Activated CD4-positive, alpha-beta T cell treated with anti-CD3 and anti-CD28 coated beads, Interleukin-2, amount 50 U/mL, for 16 hours (primary cell): Measurements from ENCODE around the gene GAB2.
A peak's percentile ranks its signal among the peaks of the same experiment; 100 is the strongest.

Experiments used
- DNase-seq: peaks from one replicate; pipeline ENCODE4 v3.0.0-alpha.2; 2020

Gene GAB2

DNA sequence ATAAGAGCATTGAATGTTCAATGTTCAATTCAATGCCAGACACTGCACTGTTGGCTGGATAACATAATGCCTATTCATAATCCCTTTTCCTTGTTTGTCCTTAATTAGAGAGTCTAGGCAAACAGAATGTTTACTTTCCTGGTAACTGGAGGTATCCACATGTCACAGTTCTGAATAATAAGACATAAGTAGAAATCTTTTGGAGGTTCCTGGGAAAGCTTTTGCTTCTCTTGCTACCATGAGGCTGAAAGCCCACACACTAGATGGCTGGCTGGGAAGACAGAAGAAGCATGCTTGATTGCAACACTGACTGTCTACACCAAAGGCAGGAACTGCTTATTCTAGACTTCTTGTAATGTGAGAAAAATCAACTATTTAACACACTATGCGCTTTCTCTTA lies 79.5 kb downstream of the GAB2 start:
- no peak for DNase-seq

DNA sequence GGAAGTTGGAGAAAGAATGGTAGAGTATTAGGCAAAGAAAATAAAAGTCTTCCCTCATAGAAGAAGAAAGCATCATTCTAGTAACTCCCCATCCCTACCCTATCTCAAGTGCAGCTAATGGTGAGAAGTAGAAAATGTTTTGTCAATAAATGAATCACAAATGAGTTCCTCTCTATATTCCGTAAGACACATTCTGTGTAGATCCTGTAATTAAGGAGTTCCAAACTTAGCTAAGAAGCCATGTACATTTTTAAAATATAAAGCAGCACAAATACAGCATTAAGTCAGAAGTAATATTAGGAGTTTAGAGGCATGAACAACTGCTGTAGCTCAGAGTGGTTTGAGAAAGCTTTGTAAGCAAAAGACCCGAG lies 80.1 kb downstream of the GAB2 start:
- DNase-seq: no peak

DNA sequence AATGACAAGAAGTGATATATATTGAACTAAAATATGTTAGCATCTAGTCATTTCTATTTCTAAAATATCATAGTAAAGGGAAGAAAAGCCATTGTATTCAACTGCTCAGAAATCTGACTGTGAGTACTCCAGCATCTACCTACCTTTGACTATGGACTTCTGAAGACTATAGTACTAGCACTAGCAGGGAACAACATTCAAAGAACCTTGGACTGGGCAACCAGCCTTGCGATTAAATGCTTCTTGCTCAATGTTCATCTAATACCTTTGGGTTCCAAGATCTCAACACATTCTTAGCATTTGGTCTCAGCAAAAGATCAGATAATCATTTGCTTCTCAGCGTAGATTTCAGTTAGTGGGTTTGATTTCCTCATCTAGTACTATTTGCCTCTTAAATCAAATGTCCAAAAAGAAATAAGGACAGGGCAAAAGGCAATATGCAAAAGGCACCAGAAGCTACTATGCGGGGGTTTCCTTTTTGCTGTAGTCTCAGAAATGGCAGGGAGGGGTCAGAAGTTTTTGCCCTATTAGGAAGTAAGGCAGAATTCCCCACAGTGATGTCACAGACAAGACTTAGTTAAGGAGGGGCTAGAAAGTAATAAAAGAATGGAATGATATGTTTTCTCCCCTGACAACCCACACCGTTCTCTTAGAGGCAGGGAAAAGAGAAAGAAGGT lies 80.6 kb downstream of the GAB2 start:
- DNase-seq: no peak

DNA sequence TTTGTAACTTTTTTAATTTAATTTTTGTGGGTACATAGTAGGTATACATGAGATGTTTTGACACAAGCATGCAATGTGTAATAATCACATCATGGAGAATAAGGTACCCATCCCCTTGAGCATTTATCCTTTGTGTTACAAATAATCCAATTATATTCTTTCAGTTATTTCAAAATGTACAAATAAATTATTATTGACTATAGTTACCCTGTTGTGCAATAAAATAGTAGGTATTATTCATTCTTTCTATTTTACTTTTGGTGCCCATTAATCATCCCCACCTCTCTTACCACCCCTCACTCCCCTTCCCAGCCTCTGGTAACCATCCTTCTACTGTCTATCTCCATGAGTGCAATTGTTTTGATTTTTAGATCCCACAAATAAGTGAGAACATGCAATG lies 83.5 kb downstream of the GAB2 start:
- no peak for DNase-seq

DNA sequence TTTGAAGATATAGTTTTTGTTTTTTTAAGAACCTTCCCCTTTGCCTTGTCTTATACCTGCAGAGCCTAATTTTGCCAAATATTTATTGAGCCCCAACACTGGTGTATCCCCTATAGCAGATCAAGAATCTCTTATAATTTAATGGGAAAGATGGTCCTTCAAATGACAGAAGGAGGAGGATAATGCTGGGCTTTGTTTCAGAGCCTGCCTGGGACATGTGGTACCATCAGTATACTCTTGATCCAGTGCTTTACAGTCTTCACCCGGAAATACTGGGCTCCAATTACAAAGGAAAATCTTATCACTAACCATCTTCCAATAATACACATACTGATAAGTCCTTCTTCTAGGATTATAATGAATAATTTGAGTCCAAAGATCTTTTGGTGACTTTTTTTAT lies 84.7 kb downstream of the GAB2 start:
- DNase-seq: no peak

DNA sequence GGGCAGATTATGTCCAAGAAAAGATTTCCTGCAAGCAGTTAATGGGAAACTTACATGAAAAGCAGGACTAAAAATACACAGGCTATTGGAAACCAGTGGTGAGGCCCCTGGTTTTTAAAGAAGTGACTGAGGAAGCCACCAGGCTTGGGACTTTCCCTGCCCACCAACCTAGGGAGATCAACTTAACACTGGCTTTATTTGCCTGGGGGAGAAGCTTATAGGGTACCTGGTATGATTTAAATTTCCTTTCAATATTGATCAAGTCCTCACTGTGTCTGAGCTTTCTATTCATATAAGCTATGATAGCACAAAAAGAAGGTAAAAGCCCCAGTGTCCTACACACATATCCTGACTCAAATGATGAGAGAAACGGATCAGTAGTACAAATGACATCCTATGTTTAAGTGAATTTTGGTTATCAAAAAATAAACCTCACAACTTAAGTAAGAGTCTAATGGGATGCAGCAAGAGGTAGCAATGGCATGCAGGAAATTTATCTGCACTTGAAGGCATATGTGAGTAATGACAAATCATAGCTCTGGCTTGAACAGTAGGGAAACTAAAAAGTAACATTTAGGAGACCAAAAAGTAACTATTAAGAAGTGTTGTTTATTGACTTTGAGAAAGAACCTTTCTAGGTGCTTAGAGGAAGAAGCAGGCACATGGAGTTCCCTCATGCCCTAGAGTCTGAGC lies 85.3 kb downstream of the GAB2 start:
- no peak for DNase-seq

DNA sequence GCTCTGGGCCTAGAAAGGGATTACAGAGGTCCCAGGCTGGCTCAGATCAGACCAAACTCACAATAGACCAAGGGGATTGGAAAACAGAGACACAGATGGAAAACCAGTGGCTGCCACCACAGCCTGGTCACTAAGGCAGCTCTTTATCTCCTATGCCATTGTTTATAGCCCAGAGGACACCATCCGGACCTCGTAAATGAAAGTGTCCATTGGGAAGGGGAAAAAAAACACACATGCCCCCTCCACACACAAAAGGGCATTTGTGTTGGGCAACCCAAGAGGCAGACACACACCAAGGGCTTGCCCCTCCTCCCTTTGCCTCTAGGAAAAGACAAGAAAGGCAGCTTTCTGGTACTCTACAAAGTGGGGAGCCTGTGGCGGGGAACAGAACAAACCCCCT lies 85.9 kb downstream of the GAB2 start:
- no peak for DNase-seq

DNA sequence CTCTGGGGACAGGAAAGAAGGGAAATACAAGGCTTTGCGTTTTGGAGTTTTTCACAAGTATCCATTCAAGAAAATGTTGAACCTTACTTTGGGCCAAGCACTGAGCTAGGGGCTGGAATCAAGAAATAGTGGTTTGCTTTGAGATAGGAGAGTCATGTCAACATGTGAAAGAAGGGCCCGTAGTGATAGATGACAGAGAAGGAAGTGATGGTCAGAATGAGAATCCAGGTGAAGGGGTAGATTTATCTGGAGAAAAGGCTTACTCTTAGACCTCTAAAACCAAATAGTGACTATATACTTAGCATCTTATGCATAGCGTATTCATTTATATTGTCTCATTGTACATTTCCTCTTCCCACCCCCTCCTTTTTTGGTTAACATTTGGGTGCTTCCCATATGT lies 87.3 kb downstream of the GAB2 start:
- no peak for DNase-seq

DNA sequence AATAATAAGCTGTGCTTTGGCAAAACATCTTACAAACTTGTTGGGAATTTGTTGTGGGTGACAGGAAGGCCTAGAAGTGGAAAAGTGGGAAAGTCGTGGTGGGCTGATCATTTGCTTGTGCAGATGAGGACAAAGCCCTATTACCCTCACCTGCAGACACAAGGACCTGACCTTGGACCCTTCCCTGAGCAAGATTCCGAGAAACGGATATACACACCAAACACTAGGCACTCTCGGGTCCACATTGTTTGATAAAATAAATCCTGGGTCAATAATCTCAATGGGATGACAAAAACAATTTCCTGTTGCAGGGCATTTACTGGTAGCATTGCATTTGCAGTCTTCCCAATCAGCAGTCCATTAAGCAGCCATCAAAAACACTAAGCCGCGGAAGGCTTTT lies 89.7 kb downstream of the GAB2 start:
- DNase-seq: no peak

DNA sequence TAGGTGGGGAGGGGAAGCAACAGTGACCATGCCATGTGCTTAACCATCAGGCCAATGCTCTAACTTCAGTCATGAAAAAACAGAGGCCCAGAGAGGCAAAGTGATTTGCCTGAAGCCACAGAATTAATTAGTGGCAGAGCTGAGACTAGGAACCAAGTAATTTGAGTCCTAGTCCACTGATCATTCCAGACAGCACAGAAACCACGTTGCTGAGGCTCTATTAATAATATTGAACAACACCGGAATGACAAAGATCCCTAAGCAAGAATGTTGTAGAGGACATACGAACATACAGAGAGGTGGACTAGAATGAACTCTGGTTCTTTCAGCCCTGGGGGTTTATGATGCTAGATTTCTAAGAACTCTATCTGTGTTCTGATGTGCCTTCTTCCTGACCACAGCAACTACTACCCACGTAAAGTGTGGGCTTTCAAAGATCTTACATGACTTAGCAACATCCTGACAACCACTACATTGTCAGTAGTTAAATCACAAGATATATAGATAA lies 92.3 kb downstream of the GAB2 start:
- peak; percentile 69 for DNase-seq

DNA sequence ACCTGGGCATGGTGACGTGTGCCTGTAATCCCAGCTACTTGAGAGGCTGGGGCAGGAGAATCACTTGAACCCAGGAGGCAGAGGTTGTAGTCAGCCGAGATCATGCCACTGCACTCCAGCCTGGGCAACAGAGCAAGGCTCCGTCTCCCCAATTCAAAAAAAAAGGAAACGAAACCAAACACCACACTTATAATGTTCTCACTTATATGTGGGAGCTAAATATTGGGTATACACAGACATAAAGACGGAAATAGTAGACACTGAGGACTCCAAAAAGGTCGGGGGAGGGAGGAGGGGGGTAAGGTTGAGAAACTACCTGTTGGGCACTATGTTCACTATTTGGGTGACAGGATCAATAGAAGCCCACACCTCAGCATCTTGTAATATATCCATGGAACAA lies 94.3 kb downstream of the GAB2 start:
- no peak for DNase-seq

DNA sequence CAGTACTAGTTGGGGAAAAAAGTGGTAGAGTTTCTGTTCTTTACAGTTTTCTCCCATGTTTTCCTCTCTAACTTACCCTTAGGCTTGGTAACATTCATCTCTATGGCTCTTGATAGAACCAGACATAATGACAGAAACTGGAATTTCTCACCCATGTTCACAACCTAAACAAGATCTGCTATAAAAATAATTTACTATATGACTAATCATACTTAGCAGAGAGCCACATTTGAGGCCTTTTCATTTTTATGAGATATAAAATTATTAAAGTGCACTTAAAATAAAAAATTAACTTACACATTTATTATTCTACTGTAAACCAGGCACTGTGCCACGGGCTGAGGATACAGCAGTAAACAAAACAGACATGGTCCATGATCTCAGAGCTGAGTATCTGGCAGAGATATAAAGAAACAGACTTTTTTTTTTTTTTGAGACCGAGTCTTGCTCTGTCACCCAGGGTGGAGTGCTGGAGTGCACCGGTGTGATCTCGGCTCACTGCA lies 98.1 kb downstream of the GAB2 start:
- no peak for DNase-seq

DNA sequence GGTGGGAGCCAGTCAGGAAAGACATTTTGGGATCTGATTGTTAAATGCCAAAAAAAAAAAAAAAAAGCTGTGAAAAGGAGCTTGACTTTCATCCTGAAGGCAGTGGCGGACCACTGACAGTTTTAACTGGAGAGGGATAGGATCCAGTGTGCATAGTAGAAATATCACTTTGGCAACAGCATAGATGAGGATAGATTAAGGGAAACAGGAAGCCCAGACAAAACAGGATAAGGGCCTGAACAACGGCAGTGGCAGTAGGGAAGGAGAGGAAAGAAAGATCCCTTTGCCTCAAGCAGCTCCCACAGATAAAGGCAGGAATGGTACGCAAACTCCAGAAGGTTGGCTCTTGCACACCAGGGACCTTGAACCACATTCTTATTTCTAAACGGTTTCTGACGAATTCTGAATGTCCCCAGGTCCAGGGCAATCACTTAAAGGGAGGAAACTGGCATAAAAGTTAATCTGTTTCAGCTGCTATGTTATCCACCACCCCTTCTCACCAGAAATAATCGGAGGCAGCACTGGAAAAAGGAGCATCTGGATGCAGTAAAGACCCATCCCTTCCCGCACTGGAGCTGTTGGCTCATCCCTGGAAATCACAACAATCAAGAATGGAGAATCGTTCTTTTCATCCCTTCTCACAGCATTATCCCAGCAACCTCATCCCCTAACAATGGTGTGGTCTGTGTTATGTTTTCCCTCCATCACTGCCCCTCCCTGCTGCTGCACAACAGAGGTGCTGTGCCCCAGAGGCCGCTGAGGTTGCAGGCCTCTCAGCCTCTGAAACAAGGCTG lies 99.1 kb downstream of the GAB2 start:
- DNase-seq: no peak

DNA sequence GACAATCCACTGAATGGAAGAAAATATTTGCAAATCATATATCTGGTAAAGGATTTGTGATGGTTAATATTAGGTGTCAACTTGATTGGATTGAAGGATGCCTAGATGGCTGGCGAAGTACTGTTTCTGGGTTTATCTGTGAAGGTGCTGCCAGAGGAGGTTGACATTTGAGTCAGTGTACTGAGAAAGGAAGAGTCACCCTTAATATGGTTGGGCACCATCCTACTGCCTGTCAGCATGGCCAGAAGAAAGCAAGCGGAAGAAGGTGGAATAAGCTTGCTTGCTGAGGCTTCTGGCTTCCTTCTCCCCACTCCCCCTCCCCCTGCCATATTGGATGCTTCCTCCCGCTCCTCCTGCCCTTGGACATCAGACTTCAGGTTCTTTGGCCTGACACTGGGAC lies 101.9 kb downstream of the GAB2 start:
- no peak for DNase-seq

DNA sequence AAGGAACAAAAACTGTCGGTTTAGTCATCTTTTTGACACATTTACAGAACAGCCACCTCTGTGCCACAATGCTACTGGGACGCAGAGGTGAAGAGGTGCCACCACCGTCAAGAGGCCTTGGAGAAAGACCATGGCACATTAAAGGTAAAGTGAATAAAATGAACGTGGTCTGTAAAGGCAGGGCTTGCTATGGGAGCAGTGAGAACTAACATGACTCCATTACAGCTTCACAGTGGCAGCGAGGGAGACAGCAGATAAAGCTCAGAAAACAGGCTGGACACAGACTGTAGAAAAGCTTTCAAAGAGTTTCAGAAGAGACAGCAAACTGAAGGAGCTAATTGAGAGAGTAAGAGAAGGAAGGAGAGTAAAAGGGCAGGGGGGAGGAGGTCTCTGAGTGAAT lies 102.9 kb downstream of the GAB2 start:
- no peak for DNase-seq

DNA sequence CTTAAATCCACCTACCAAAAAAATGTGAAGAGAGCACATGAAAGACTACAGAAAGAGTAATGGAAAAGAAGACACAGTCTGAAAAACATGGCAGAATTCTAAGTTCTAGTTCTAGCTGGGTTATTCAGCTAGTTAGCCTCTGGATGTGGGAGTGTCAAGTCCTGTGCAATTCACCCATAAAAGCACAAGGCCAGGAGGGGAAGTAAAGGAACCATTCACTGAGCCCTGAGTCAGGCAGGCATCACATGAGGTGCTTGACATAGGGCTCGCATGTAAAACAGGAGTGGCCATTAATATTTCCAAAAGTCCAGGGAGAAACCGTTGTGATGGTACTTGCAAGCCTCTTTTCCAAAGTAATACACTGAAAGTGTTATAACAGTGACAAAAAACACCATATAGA lies 103.7 kb downstream of the GAB2 start:
- DNase-seq: no peak

DNA sequence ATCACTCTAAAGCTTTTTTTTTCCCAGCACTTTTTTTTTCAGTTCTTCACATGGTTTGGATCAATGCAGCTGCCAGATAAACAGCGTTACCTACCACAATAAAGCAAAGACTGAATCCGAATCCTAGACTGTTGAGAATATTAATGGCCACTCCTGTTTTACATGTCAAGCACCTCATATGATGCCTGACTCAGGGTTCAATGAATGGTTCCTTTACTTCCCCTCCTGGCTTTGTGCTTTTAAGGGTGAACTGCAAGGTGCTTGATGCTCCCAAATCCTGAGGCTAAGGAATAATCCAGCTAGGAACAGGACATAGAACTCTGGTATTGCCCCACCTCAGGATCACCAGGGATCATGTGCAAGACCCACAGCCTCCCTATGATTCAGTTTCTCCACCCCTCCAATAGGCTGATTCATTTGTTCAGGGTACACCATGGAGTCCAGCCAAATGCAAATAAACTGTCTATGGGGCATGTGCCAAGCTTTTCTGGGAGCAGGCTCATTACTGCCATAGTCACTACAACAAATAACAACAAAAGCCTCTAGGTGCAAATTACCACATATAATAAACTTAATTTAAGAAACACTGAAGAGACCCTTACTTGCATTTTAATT lies 104.3 kb downstream of the GAB2 start:
- no peak for DNase-seq

DNA sequence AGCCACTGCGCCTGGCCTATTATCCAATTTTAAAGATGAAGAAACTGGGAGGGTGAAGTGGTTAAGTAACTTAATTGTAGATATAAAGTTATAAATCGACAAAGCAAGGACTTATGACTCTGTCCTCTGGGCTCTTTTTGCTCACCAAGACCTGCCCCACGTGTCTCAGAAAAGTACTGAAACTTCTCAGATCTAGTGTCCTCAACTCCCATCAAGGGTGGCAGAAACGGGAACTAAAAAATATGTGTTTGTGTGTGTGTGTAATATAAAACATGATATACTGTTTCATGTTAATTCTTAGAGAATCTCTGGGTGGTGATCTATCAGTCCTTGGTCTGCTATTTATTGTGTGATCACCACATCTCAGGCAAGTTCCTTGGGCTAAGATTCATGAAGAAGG lies 104.9 kb downstream of the GAB2 start:
- no peak for DNase-seq

DNA sequence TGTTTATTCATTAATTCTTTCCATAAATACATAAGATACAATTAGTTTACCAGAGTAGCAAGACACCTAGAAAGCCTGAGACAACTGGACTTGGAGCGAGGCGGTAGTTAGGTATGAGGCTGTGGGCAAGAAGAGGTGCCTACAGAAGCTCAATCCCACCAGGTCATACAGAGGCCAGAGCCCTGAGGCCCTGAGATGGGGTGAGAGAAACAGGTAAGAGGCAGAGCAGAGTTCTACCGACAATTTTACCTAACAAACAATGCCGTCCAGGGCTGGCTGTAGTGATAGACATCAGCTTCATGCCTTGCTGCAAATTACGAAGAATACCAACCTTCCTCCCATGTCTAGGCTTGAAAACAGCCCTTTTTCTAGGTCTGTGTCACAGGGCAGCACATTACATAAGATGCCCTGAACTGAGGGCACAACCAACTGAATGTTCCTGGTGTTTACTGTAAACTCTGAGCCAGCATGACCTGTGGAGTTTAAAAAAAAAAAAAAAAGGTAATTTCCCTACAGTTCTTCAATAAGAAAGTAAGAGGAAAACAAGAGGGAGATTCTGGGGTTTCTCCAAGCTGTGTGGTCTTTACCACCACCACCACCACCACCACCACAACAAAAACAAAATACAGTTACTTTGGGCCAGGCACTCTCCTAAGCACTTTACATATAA lies 105.8 kb downstream of the GAB2 start:
- DNase-seq: no peak

DNA sequence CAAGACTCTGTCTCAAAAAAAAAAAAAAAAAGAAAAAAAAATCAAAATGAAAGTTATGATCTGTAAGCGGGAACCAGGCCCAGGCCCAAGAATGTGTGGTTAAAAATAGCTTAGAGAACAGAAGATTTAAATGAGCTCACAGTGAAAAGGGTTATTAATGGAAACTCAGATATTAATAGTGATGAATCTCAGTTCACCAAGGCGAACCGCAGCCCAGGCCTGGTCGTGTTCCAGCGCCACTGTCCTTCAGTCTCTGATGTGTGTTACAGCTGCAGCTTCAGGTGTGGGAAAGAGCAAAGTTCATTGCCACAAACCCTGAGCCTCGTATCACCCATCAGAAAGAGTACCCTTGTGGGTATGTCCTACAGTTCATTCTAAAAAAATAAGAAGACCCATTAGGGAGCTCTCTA lies 107.1 kb downstream of the GAB2 start:
- no peak for DNase-seq

DNA sequence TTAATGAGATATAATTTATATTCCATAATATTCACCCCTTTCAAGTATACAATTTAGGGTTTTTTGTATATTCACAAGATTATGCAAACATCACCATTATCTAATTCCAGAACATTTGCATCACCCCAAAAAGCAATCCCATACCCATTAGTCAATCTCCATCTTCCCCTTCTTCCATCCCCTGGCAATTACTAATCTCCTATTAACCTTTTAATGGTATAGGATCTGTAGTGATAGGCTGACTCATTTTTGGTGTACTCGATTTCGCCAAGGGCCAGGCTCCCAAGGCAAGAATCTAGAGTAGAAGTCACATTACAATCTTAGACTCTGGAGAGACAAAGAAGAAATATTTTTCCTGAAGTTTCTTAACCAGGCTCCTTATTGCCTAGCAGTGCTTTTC lies 113.4 kb downstream of the GAB2 start:
- DNase-seq: no peak

DNA sequence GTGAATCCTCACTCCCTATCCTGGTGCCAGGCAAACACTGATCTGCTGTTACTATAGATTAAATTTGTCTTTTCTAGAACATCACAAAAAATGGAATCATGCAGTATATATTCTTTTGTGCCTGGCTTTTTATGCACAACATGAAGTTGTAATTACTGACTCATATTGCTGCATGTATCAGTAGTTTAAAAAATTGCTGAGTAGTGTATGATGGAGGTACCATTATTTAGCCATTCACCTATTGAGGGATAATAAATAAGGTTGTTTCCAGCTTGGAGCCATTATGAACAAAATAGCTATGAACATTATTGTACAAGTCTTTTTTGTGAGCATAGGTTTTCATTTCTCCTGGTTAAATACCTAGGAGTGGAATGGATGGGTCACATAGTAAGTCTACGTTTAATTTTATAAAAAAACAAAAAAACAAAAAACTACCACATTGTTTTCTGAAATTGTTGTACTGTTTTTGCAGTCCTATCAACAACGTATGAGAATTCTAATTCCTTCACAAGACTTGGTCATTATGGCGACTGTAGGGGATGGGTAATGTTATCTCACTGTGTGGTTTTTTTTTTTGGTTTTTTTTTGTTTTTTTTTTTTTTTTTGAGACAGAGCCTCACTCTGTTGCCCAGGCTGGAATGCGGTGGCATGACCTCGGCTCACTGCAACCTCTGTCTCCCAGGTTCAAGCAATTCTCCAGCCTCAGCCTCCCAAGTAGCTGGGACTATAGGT lies 117.3 kb downstream of the GAB2 start:
- no peak for DNase-seq
